Hepatocyte (in vitro differentiated cells): ENCODE results near the gene NACA2. TPM values are rescaled to one million over a fixed set of nuclear protein-coding genes. Genes with fewer than 3 reads are reported as not detected.
"Not testable (repeated sequence)": the region's sequence is repeated elsewhere in the genome, so short reads cannot be mapped to it uniquely, and the experiment has no call there.

ENCODE experiments used
- DNase-seq: peaks from one replicate; pipeline ENCODE4 v3.0.0-alpha.2; 2016; ENCODE audit warnings: low spot score
- H2AFZ ChIP-seq: fragments of 200-600 bp; sonication (generic); 2 replicates; pipeline ENCODE4 v1.6.0; 2016; ENCODE audit warnings: antibody characterized with exemption, mild to moderate bottlenecking
- H3K27ac ChIP-seq: fragments of 200-600 bp; sonication (generic); 2 replicates; pipeline ENCODE4 v1.5.1; 2016; ENCODE audit warnings: mild to moderate bottlenecking
- H3K27me3 ChIP-seq: fragments of 200-600 bp; sonication (generic); 2 replicates; pipeline ENCODE4 v1.6.1; 2016
- H3K36me3 ChIP-seq: fragments of 200-600 bp; sonication (generic); replicated peaks from 2 replicates; pipeline ENCODE4 v1.5.1; 2016; ENCODE audit warnings: low read depth; ENCODE audit not compliant: insufficient read depth
- H3K4me1 ChIP-seq: fragments of 200-600 bp; sonication (generic); 2 replicates; pipeline ENCODE4 v1.5.1; 2016; ENCODE audit warnings: mild to moderate bottlenecking, moderate library complexity; ENCODE audit not compliant: insufficient read depth
- H3K4me2 ChIP-seq: fragments of 200-600 bp; sonication (generic); 2 replicates; pipeline ENCODE4 v1.6.0; 2016
- H3K4me3 ChIP-seq: fragments of 200-600 bp; sonication (generic); 2 replicates; pipeline ENCODE4 v1.5.1; 2016; ENCODE audit warnings: mild to moderate bottlenecking
- H3K79me2 ChIP-seq: fragments of 200-600 bp; sonication (generic); 2 replicates; pipeline ENCODE4 v1.6.0; 2017; ENCODE audit warnings: mild to moderate bottlenecking
- H3K9me2 ChIP-seq: fragments of 200-600 bp; sonication (generic); replicated peaks from 2 replicates; pipeline ENCODE4 v1.6.0; 2017; ENCODE audit warnings: mild to moderate bottlenecking; ENCODE audit not compliant: insufficient read depth
- H3K9me3 ChIP-seq: fragments of 200-600 bp; sonication (generic); 2 replicates; pipeline ENCODE4 v1.5.1; 2016; ENCODE audit warnings: low read depth, mild to moderate bottlenecking
- H4K20me1 ChIP-seq: fragments of 200-600 bp; sonication (generic); 2 replicates; pipeline ENCODE4 v1.6.0; 2016; ENCODE audit warnings: mild to moderate bottlenecking; ENCODE audit not compliant: insufficient read depth, poor library complexity, severe bottlenecking
- EZH2 ChIP-seq: fragments of 200-600 bp; sonication (generic); IDR thresholded peaks from 2 replicates; pipeline ENCODE4 v1.6.1; 2016; ENCODE audit warnings: antibody characterized with exemption, mild to moderate bottlenecking, borderline replicate concordance
- EZH2phosphoT487 ChIP-seq: fragments of 200-600 bp; sonication (generic); IDR thresholded peaks from one replicate; pipeline ENCODE4 v1.6.1; 2018; ENCODE audit warnings: antibody characterized with exemption, mild to moderate bottlenecking, low read depth, moderate library complexity; ENCODE audit not compliant: unreplicated experiment, severe bottlenecking
- WGBS: methylation state at CpG from one replicate; pipeline ENCODE4 v1.1.6; 2016; ENCODE audit warnings: low lambda C conversion rate; ENCODE audit errors: missing lambda C conversion rate; 5-methylcytosine and 5-hydroxymethylcytosine counted together
- polyA plus RNA-seq: library from polyadenylated mRNA; unstranded; fragments of >200 nt; fragmentation: Nextera tagmentation; extraction: Ambion mirVana; gene quantifications from 2 replicates; pipeline ENCODE4 v1.2.1, GENCODE V29; 2016
- total RNA-seq: library from RNA; depleted of rRNA; stranded (reverse); fragments of >200 nt; gene quantifications from 2 replicates; pipeline ENCODE4 v1.2.3, GENCODE V29; 2014
- TF ChIP-seq, protein P1 (sequence below): fragments of 200-600 bp; sonication (generic); IDR thresholded peaks from 2 replicates; pipeline ENCODE4 v1.5.1; 2016; ENCODE audit warnings: antibody characterized with exemption, mild to moderate bottlenecking; ENCODE audit not compliant: poor library complexity

Gene NACA2
- total and polyA plus RNA-seq, 2 experiments from 2014 or later = not detected

DNA sequence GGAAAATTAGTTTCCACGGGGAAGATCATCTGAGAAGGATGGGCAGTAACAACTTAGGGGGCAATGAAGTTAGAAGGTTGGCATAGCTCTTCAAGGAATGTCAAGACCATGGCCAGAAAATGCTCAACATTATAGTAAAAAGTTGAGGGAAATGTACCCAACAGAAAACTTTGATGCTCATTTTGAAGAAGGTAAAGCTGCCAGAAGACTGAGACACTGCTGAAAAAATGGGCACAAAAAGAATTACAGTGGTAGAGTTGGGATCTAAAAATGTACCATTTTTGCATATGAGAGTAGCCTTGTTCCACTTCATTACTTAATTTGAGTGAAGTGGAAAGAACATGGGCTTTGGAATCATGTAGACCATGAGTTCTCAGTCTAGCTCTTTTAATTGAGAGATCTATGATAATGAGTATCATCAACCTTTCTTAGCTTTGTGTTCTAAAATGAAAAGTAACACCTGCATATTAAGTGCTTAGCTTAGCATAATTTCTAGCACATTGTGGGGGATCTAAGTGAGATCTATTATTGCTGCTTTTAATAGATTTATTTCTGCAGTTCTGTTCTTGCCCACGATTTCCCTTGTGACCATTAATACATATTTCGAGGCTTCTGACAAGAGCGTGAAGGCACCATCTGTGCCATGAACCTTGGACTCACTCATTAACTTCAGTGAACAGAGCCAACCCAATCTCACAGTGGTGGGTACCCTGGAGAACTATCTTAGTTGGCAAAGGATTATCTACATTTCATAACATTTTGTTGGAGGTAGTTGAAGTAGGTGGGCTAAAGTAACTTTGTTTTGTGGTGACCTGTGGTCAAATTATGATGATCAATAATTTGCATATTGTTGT lies 3.0 kb downstream of the NACA2 start:
- Histone ChIP-seq H3K9me3 (no peaks in the 10 kb centered on the region), H3K4me3 (no peak overlapping the region), H3K79me2 (no peaks in the 10 kb centered on the region), H3K9me2 (no peaks in the 10 kb centered on the region), H3K27me3 (no peaks in the 10 kb centered on the region), H3K27ac (no peak overlapping the region), H3K4me1 (peaks cover 3% of the 10 kb centered on the region), H3K36me3 (no peaks in the 10 kb centered on the region), H2AFZ (no peak overlapping the region), H4K20me1 (no peaks in the 10 kb centered on the region), H3K4me2 (no peak overlapping the region)
- TF ChIP-seq EZH2 (no peak), EZH2phosphoT487 (no peak)
- TF ChIP-seq, protein P1, sequence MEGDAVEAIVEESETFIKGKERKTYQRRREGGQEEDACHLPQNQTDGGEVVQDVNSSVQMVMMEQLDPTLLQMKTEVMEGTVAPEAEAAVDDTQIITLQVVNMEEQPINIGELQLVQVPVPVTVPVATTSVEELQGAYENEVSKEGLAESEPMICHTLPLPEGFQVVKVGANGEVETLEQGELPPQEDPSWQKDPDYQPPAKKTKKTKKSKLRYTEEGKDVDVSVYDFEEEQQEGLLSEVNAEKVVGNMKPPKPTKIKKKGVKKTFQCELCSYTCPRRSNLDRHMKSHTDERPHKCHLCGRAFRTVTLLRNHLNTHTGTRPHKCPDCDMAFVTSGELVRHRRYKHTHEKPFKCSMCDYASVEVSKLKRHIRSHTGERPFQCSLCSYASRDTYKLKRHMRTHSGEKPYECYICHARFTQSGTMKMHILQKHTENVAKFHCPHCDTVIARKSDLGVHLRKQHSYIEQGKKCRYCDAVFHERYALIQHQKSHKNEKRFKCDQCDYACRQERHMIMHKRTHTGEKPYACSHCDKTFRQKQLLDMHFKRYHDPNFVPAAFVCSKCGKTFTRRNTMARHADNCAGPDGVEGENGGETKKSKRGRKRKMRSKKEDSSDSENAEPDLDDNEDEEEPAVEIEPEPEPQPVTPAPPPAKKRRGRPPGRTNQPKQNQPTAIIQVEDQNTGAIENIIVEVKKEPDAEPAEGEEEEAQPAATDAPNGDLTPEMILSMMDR = no peak
- WGBS = 94% methylated on average over 4 of the region's 4 CpGs
- no peak for DNase-seq

DNA sequence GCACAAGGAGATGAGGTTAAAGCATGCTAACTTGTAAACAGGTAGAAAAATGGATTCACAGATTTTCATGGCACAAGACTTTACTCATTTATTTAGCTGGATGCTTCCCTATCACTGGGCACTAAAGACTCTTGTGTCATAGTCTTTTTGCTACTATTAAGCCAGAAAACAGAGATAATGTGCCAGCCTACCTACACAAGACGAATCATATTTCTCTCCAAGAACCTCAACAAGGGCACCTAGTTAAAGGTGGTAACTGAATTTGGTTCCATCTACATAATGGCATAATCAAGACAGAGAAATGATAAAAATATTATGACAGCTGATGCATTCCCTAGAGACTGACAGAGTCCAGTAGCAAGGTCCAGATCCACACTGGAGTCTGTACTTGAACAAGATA lies 3.8 kb downstream of the NACA2 start:
- TF ChIP-seq, protein P1 = no peak
- TF ChIP-seq EZH2phosphoT487 = no peak
- TF ChIP-seq EZH2 = no peak
- no peak overlapping the region for H3K4me2 ChIP-seq
- H2AFZ ChIP-seq = no peak overlapping the region

DNA sequence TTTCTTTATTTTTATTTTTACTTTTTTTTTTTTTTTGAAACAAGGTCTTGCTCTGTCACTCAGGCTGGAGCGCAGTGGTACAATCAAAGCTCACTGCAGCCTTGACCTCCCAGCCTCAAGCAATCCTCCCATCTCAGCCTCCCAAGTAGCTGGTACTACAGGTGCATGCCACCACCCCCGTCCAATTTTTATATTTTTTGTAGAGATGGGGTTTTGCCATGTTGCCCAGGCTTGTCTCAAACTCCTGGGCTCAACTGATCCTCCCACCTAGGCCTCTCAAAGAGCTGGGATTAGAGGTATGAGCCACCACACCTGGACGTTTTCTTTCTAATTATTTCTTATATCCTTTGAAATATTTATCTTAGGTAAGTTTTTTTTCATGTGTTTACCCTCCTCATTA lies 4.4 kb downstream of the NACA2 start:
- H3K27me3 ChIP-seq, H3K4me2 ChIP-seq, H3K27ac ChIP-seq, H3K4me3 ChIP-seq, H4K20me1 ChIP-seq, H3K4me1 ChIP-seq, H3K9me3 ChIP-seq, H3K9me2 ChIP-seq, DNase-seq, H3K36me3 ChIP-seq, H3K79me2 ChIP-seq, H2AFZ ChIP-seq: not testable (repeated sequence)
- WGBS = 78% methylated on average over 3 of the region's 3 CpGs

More for the DNA sequence above, 3.8 kb downstream of the NACA2 start:
- H3K79me2 ChIP-seq = no peaks in the 10 kb centered on the region
- H4K20me1 ChIP-seq = no peaks in the 10 kb centered on the region
- no peak for DNase-seq
- no peaks in the 10 kb centered on the region for H3K9me2 ChIP-seq
- no peaks in the 10 kb centered on the region for H3K27me3 ChIP-seq
- whole genome bisulfite sequencing = 92% methylated on average over 1 of the region's 1 CpG
- no peaks in the 10 kb centered on the region for H3K9me3 ChIP-seq
- H3K4me3 ChIP-seq = no peak overlapping the region
- H3K4me1 ChIP-seq = peaks cover 3% of the 10 kb centered on the region
- H3K36me3 ChIP-seq = no peaks in the 10 kb centered on the region
- H3K27ac ChIP-seq = no peak overlapping the region

DNA sequence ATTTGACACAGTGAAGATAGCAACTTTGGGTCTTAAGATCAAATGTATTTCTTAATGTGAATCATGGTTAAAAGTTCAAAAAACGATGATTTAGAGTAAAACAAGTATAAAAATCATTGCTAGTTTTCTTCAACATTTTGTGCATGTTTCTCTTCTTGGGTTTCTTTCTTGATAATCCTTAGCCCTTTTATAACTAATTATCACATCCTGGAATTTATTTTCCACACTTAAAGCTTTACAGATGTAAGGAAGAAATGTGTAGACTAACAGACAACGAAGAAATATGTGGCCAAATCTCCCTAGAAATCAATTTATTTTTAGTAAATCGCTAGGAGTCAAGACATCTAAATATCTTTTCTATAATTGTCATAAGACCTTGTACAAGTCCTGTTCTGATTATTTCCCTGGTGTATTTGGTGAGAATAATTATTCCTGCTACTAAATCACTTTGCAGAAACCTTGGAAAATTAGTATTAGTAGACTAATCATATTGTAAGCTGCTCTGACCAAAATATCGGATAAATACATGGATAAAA lies 4.9 kb downstream of the NACA2 start:
- Histone ChIP-seq H3K27ac (no peak overlapping the region), H2AFZ (no peak overlapping the region), H3K9me3 (no peaks in the 10 kb centered on the region), H3K4me1 (peaks cover 11% of the 10 kb centered on the region), H3K36me3 (no peaks in the 10 kb centered on the region), H3K27me3 (no peaks in the 10 kb centered on the region), H3K4me3 (no peak overlapping the region), H3K4me2 (no peak overlapping the region), H3K79me2 (no peaks in the 10 kb centered on the region), H4K20me1 (no peaks in the 10 kb centered on the region), H3K9me2 (no peaks in the 10 kb centered on the region)
- no peak for TF ChIP-seq EZH2phosphoT487
- WGBS = 89% methylated on average over 4 of the region's 4 CpGs
- DNase-seq = no peak
